SK-N-MC (cell line): ENCODE measurements around the gene CNIH2.

Source experiments
- DNase-seq: peaks from one replicate; pipeline ENCODE4 v3.0.0-alpha.2; 2011; ENCODE audit warnings: low read depth, low spot score
- H3K27ac ChIP-seq: fragments of 200-600 bp; sonication (generic); 2 replicates; pipeline ENCODE4 v1.5.1; 2016; ENCODE audit warnings: mixed run types
- H3K36me3 ChIP-seq: fragments of 200-600 bp; sonication (generic); 2 replicates; pipeline ENCODE4 v1.6.1; 2017; ENCODE audit warnings: antibody characterized with exemption, low read length, mixed read lengths; ENCODE audit not compliant: insufficient read depth
- H3K4me3 ChIP-seq: fragments of 200-600 bp; sonication (generic); 2 replicates; pipeline ENCODE4 v1.5.1; 2016
- H3K9ac ChIP-seq: fragments of 200-600 bp; sonication (generic); 2 replicates; pipeline ENCODE4 v1.8.0; 2017; ENCODE audit warnings: mixed run types, mixed read lengths; ENCODE audit not compliant: insufficient read length
- H3K9me3 ChIP-seq: fragments of 200-600 bp; sonication (generic); 2 replicates; pipeline ENCODE4 v1.6.1; 2017; ENCODE audit warnings: low read depth, mild to moderate bottlenecking, antibody characterized with exemption, low read length, moderate library complexity, mixed read lengths
- EZH2 ChIP-seq: fragments of 200-600 bp; sonication (generic); IDR thresholded peaks from one replicate; pipeline ENCODE4 v1.6.1; 2017; ENCODE audit warnings: antibody characterized with exemption
- FOXP2 ChIP-seq: optimal IDR thresholded peaks from 2 replicates; pipeline ENCODE3; 2011; ENCODE audit warnings: mild to moderate bottlenecking, moderate library complexity; ENCODE audit not compliant: insufficient read depth; ENCODE audit errors: extremely low read length, control extremely low read depth
- POLR2AphosphoS5 ChIP-seq: IDR thresholded peaks from 2 replicates; pipeline ENCODE4 v1.6.1; 2012; ENCODE audit warnings: mild to moderate bottlenecking, low read depth, low read length, borderline replicate concordance

The CNIH2 gene

GRCh38 chr11:66277471-66278362 is at the start of gene CNIH2:
Gene CNIH2 (plus strand): TSS chr11:66278175. CDS start chr11:66278457, 282 bp downstream.
- peak; percentile 34; the same call in 1 of the 2 replicates for TF ChIP-seq POLR2AphosphoS5
- TF ChIP-seq EZH2: no peak
- H3K9me3 ChIP-seq: no peaks in the 10 kb centered on the region
- DNase-seq: no peak
- no peak within 1 kb of the TSS for H3K27ac ChIP-seq
- peak within 1 kb of the TSS; percentile 72 for H3K4me3 ChIP-seq
- H3K36me3 ChIP-seq: peaks cover 20% of the 10 kb centered on the region; the same call in 1 of the 2 replicates
- no peak within 1 kb of the TSS for H3K9ac ChIP-seq

- no peak for DNase-seq
- Histone ChIP-seq H3K4me3 (no peak overlapping the region), H3K9me3 (no peaks in the 10 kb centered on the region), H3K9ac (no peak overlapping the region), H3K27ac (0 out of 2 replicates have a peak overlapping the region, but pooled peaks have one; percentile 11), H3K36me3 (no peaks in the 10 kb centered on the region)
- TF ChIP-seq EZH2 (no peak), FOXP2 (no peak), POLR2AphosphoS5 (no peak)
These were observed 49.5 kb upstream of the CNIH2 start for GRCh38 chr11:66228521-66228920.

GRCh38 chr11:66230156-66230555 is 47.8 kb upstream of the CNIH2 start:
- Histone ChIP-seq H3K9me3 (no peaks in the 10 kb centered on the region), H3K4me3 (no peak overlapping the region)

GRCh38 chr11:66230978-66231377 is 47.0 kb upstream of the CNIH2 start:
- H3K9me3 ChIP-seq: no peaks in the 10 kb centered on the region
- DNase-seq: no peak
- TF ChIP-seq POLR2AphosphoS5: no peak
- no peak for TF ChIP-seq FOXP2
- TF ChIP-seq EZH2: no peak
- no peak overlapping the region for H3K4me3 ChIP-seq
- no peak overlapping the region for H3K9ac ChIP-seq
- no peaks in the 10 kb centered on the region for H3K36me3 ChIP-seq
- H3K27ac ChIP-seq: no peak overlapping the region

More at GRCh38 chr11:66230156-66230555, 47.8 kb upstream of the CNIH2 start:
- Histone ChIP-seq H3K27ac (no peak overlapping the region), H3K36me3 (no peaks in the 10 kb centered on the region), H3K9ac (no peak overlapping the region)
- no peak for DNase-seq
- no peak for TF ChIP-seq POLR2AphosphoS5
- TF ChIP-seq FOXP2: no peak
- no peak for TF ChIP-seq EZH2

- Histone ChIP-seq H3K9me3 (no peaks in the 10 kb centered on the region), H3K4me3 (no peak overlapping the region), H3K27ac (no peak overlapping the region), H3K36me3 (no peaks in the 10 kb centered on the region), H3K9ac (no peak overlapping the region)
- no peak for TF ChIP-seq POLR2AphosphoS5
- TF ChIP-seq FOXP2: no peak
- no peak for TF ChIP-seq EZH2
- no peak for DNase-seq
These were observed 46.4 kb upstream of the CNIH2 start for GRCh38 chr11:66231561-66231960.

GRCh38 chr11:66232769-66233168 is 45.2 kb upstream of the CNIH2 start:
- no peak for DNase-seq
- H3K36me3 ChIP-seq: no peaks in the 10 kb centered on the region
- TF ChIP-seq EZH2 (no peak), POLR2AphosphoS5 (no peak), FOXP2 (no peak)

GRCh38 chr11:66233301-66233700 is 44.7 kb upstream of the CNIH2 start:
- Histone ChIP-seq H3K4me3 (no peak overlapping the region), H3K9ac (no peak overlapping the region), H3K9me3 (no peaks in the 10 kb centered on the region), H3K27ac (no peak overlapping the region), H3K36me3 (no peaks in the 10 kb centered on the region)
- no peak for DNase-seq
- TF ChIP-seq POLR2AphosphoS5 (no peak), EZH2 (no peak), FOXP2 (no peak)

More at GRCh38 chr11:66232769-66233168, 45.2 kb upstream of the CNIH2 start:
- no peak overlapping the region for H3K27ac ChIP-seq
- H3K4me3 ChIP-seq: no peak overlapping the region
- H3K9me3 ChIP-seq: no peaks in the 10 kb centered on the region
- no peak overlapping the region for H3K9ac ChIP-seq

GRCh38 chr11:66235141-66235540 is 42.8 kb upstream of the CNIH2 start:
- DNase-seq: no peak
- no peak overlapping the region for H3K4me3 ChIP-seq
- no peak overlapping the region for H3K9ac ChIP-seq
- H3K9me3 ChIP-seq: no peaks in the 10 kb centered on the region
- H3K36me3 ChIP-seq: no peaks in the 10 kb centered on the region; the same call in 1 of the 2 replicates
- TF ChIP-seq POLR2AphosphoS5: no peak
- TF ChIP-seq EZH2: no peak
- TF ChIP-seq FOXP2: no peak
- no peak overlapping the region for H3K27ac ChIP-seq
